BJ (cell line): ENCODE results near the gene PCDHGA9. TPM values are rescaled to one million over a fixed set of nuclear protein-coding genes. Genes with fewer than 3 reads are reported as not detected.

Source experiments
- CTCF ChIA-PET: fragments of 350-600 bp; formaldehyde crosslinking; extraction: SDS; loops from one replicate; lab custom pipeline; 2021; ENCODE audit warnings: antibody characterized with exemption, inconsistent platforms; lab: Yijun Ruan, JAX
- POLR2A ChIA-PET: fragments of 300-600 bp; sonication (Branson Sonifier 250); formaldehyde crosslinking; extraction: SDS; loops from one replicate; lab custom pipeline; 2021; ENCODE audit warnings: antibody characterized with exemption; lab: Charles Lee
- DNase-seq: peaks from one replicate; pipeline ENCODE4 v3.0.0-alpha.2; 2011; ENCODE audit warnings: low read depth
- H3K27me3 ChIP-seq: 2 replicates; pipeline ENCODE4 v1.6.0; 2011; ENCODE audit warnings: low read length; ENCODE audit not compliant: control insufficient read depth, insufficient read depth
- H3K36me3 ChIP-seq: 2 replicates; pipeline ENCODE4 v1.5.1; 2011; ENCODE audit warnings: low read length; ENCODE audit not compliant: control insufficient read depth, insufficient read depth
- H3K4me3 ChIP-seq: 2 replicates; pipeline ENCODE4 v1.5.1; 2011; ENCODE audit warnings: low read depth, mild to moderate bottlenecking, control low read depth, low read length
- polyA plus RNA-seq: library from polyadenylated mRNA; depleted of rRNA; stranded (reverse); fragments of >200 nt; gene quantifications from 2 replicates; pipeline ENCODE4 v1.2.3, GENCODE V29; 2011
- TF ChIP-seq, protein P1 (sequence below): IDR thresholded peaks from 2 replicates; pipeline ENCODE4 v1.5.1; 2011; ENCODE audit warnings: low read depth, mild to moderate bottlenecking, control low read depth, inconsistent platforms, low read length, moderate library complexity; ENCODE audit not compliant: insufficient read depth

PCDHGA9 gene
- polyA plus RNA-seq, 1 experiment = 1.2 TPM

DNA sequence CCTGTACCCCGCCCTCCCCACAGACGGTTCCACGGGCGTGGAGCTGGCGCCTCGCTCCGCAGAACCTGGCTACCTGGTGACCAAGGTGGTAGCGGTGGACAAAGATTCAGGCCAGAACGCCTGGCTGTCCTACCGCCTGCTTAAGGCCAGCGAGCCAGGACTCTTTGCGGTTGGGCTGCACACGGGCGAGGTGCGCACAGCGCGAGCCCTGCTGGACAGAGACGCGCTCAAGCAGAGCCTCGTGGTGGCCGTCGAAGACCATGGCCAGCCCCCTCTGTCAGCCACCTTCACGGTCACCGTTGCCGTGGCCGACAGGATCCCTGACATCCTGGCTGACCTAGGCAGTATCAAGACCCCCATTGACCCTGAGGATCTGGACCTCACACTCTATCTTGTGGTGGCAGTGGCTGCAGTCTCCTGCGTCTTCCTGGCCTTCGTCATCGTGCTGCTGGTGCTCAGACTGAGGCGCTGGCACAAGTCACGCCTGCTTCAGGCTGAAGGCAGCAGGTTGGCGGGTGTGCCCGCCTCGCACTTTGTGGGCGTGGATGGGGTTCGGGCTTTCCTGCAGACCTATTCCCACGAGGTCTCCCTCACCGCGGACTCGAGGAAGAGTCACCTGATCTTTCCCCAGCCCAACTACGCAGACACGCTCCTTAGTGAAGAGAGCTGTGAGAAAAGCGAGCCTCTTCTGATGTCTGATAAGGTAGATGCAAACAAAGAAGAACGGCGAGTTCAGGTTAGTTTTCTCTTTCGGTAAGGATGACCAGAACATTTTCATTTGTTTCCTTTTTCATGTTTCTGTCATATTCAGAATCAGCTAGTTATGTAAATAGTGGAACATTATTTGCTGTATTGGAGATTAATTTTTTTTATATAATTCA, 36.3 kb upstream of the PCDHGA9 start:
- no peak for DNase-seq
- POLR2A ChIA-PET = no interaction called here
- TF ChIP-seq, protein P1, sequence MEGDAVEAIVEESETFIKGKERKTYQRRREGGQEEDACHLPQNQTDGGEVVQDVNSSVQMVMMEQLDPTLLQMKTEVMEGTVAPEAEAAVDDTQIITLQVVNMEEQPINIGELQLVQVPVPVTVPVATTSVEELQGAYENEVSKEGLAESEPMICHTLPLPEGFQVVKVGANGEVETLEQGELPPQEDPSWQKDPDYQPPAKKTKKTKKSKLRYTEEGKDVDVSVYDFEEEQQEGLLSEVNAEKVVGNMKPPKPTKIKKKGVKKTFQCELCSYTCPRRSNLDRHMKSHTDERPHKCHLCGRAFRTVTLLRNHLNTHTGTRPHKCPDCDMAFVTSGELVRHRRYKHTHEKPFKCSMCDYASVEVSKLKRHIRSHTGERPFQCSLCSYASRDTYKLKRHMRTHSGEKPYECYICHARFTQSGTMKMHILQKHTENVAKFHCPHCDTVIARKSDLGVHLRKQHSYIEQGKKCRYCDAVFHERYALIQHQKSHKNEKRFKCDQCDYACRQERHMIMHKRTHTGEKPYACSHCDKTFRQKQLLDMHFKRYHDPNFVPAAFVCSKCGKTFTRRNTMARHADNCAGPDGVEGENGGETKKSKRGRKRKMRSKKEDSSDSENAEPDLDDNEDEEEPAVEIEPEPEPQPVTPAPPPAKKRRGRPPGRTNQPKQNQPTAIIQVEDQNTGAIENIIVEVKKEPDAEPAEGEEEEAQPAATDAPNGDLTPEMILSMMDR = no peak
- Histone ChIP-seq H3K27me3 (peaks cover 2% of the 10 kb centered on the region; the same call in 1 of the 2 replicates), H3K36me3 (no peaks in the 10 kb centered on the region), H3K4me3 (no peak overlapping the region)
- CTCF ChIA-PET = interaction anchor here (0.6 to 1.4 kb wide), 3 partner anchors 10 to 424 kb away, joined by 3 read pairs; partner anchors contain the start of gene PCDHGA12

GRCh38 chr5:141369994-141370848, 32.4 kb upstream of the PCDHGA9 start, which contains the start of gene PCDHGB3:
Gene PCDHGB3, plus strand, starts transcription at chr5:141370242. Its CDS starts 153 bp downstream, at chr5:141370395.
- Histone ChIP-seq H3K4me3 (peak within 1 kb of the TSS; percentile 24), H3K27me3 (no peaks in the 10 kb centered on the region; the same call in none of the 2 replicates), H3K36me3 (no peaks in the 10 kb centered on the region)
- DNase-seq = no peak
- ChIA-PET POLR2A (interaction anchor here (0.6 kb wide), 1 partner anchor 198 kb away, joined by 3 read pairs; no protein-coding TSS in a partner anchor), CTCF (interaction anchor here (0.8 to 3.5 kb wide), 30 partner anchors 10 to 197 kb away, joined by 3 to 18 read pairs (median 4); partner anchors contain the start of genes PCDHB12, PCDHB9, PCDHGA10 and PCDHGA11)
- TF ChIP-seq, protein P1 = peak; percentile 61

GRCh38 chr5:141371572-141372475, 30.8 kb upstream of the PCDHGA9 start:
- DNase-seq = no peak
- Histone ChIP-seq H3K4me3 (no peak overlapping the region), H3K27me3 (no peaks in the 10 kb centered on the region; the same call in 1 of the 2 replicates), H3K36me3 (no peaks in the 10 kb centered on the region)
- CTCF ChIA-PET = interaction anchor here (0.7 to 3.5 kb wide), 9 partner anchors 8 to 195 kb away, joined by 3 to 18 read pairs (median 4); partner anchors contain the start of genes PCDHGA10, PCDHGA7, PCDHGB1 and PCDHGB4
- TF ChIP-seq, protein P1 = no peak
- POLR2A ChIA-PET = no interaction called here

DNA sequence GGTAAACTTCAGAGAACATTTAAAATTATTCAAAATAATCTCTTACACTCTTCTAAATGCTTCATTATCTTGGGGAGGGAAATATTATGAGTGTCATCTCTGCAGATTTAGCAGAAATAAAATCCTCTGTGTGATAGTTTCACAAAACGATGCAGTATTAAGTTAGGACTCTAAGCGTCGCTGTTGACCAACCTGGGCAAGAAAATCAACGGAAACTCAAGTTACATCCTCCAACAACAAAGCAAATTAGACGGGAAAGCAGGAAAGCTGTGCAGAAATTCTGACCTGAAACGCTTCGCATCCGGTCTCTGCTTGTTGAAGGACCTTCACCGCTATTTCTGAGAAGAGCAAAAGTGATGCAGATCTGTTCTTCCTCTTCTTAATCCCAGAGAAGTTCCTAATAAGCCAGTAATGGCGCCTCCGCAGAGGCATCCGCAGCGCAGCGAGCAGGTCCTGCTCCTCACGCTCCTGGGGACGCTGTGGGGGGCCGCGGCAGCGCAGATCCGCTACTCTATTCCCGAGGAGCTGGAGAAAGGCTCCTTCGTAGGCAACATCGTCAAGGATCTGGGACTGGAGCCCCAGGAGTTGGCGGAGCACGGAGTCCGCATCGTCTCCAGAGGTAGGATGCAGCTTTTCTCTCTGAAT, 28.8 kb upstream of the PCDHGA9 start, which contains the start of gene PCDHGA6:
Gene PCDHGA6, plus strand, starts transcription at position 219 of the 645 bp plus-strand sequence. Its CDS starts 193 bp downstream, at position 412.
- no peak for DNase-seq
- Histone ChIP-seq H3K36me3 (no peaks in the 10 kb centered on the region), H3K4me3 (peak within 1 kb of the TSS; percentile 30), H3K27me3 (no peaks in the 10 kb centered on the region; the same call in 1 of the 2 replicates)
- POLR2A ChIA-PET = no interaction called here
- TF ChIP-seq, protein P1 = peak; percentile 56; the same call in 1 of the 2 replicates
- CTCF ChIA-PET = interaction anchor here (0.9 to 2.2 kb wide), 13 partner anchors 10 to 192 kb away, joined by 3 to 14 read pairs (median 4); partner anchors contain the start of genes PCDHGA11, PCDHGA4, PCDHGA5 and PCDHGB6
